ENCODE results near the gene QDPR. TPM values are rescaled to one million over a fixed set of nuclear protein-coding genes. Genes with fewer than 3 reads are reported as not detected.

Gene QDPR
- total and polyA plus RNA-seq, 12 donors, result 23.3 to 86.2 (median 45.8) TPM

DNA sequence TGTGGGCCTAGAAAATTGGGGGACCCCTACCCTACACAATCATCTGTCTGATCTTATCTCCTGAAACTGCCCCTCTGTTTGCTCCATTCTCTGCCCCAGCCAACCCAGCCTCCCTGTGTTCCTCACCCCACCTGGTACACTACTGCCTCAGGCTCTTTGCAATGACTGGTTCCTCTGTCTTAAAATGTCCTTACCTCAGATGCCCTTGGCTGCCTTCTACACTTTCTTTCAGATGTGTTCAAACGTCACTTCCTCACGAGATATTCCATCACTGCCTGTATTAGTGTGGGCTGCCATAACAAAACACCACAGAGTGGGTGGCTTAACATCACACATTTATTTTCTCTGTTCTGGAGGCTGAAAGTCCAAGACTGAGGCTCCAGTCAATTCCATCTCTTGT, 29.2 kb downstream of the QDPR start:
- H3K9me3 ChIP-seq (replicated peaks in 1 of 3), result no peaks in the 10 kb centered on the region
- H3K36me3 ChIP-seq (replicated peaks in 1 of 2), result peaks cover 0 to 14% of the 10 kb centered on the region in 2 donors
- DNase-seq, result peak in 1 of 7 donors; percentile 35
- intact Hi-C loops (cut with DNase I), result no loop called here
- H3K27ac ChIP-seq, result no peak overlapping the region
- no peaks in the 10 kb centered on the region for H3K27me3 ChIP-seq
- no peak overlapping the region for H3K4me3 ChIP-seq
- H3K4me1 ChIP-seq (replicated peaks in 1 of 2), result no peaks in the 10 kb centered on the region
- TF ChIP-seq, protein P1, sequence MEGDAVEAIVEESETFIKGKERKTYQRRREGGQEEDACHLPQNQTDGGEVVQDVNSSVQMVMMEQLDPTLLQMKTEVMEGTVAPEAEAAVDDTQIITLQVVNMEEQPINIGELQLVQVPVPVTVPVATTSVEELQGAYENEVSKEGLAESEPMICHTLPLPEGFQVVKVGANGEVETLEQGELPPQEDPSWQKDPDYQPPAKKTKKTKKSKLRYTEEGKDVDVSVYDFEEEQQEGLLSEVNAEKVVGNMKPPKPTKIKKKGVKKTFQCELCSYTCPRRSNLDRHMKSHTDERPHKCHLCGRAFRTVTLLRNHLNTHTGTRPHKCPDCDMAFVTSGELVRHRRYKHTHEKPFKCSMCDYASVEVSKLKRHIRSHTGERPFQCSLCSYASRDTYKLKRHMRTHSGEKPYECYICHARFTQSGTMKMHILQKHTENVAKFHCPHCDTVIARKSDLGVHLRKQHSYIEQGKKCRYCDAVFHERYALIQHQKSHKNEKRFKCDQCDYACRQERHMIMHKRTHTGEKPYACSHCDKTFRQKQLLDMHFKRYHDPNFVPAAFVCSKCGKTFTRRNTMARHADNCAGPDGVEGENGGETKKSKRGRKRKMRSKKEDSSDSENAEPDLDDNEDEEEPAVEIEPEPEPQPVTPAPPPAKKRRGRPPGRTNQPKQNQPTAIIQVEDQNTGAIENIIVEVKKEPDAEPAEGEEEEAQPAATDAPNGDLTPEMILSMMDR (IDR thresholded peaks at IDR 0.05), result no peak
- TF ChIP-seq POLR2A (IDR thresholded peaks at IDR 0.05), result no peak
- WGBS, 4 donors, result 75 to 93% (median 87%) methylated on average over 2 of the region's 2 CpGs

DNA sequence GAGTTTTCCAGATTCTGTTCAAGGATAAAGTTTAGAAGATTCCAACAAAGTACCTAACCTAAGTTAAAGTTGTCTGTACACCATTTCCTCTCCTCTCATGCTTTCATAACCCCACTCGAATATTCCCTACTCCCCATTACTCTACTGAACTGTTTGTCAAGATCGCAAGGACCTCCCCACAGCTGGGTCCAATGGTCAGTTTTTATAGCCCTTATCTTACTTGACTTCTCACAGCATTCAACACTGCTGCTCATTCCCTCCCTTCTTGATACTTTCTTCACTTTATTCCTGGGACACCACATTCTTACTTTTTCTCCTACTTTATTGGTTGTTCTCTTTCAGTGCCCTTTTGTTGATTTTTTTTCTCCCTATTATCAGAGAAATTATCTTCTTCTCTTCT, 30.9 kb downstream of the QDPR start:
- Histone ChIP-seq H3K4me3 (no peak overlapping the region), H3K4me1 (replicated peaks in 1 of 2) (no peaks in the 10 kb centered on the region), H3K36me3 (replicated peaks in 1 of 2) (no peaks in the 10 kb centered on the region), H3K27ac (no peak overlapping the region), H3K27me3 (no peaks in the 10 kb centered on the region), H3K9me3 (replicated peaks in 1 of 3) (no peaks in the 10 kb centered on the region)
- TF ChIP-seq, protein P1 (IDR thresholded peaks at IDR 0.05), result no peak
- no peak for TF ChIP-seq POLR2A (IDR thresholded peaks at IDR 0.05)
- intact Hi-C loops (cut with DNase I), result no loop called here
- WGBS, 4 donors, result 89 to 95% (median 94%) methylated on average over 2 of the region's 2 CpGs
- DNase-seq, result no peak

DNA sequence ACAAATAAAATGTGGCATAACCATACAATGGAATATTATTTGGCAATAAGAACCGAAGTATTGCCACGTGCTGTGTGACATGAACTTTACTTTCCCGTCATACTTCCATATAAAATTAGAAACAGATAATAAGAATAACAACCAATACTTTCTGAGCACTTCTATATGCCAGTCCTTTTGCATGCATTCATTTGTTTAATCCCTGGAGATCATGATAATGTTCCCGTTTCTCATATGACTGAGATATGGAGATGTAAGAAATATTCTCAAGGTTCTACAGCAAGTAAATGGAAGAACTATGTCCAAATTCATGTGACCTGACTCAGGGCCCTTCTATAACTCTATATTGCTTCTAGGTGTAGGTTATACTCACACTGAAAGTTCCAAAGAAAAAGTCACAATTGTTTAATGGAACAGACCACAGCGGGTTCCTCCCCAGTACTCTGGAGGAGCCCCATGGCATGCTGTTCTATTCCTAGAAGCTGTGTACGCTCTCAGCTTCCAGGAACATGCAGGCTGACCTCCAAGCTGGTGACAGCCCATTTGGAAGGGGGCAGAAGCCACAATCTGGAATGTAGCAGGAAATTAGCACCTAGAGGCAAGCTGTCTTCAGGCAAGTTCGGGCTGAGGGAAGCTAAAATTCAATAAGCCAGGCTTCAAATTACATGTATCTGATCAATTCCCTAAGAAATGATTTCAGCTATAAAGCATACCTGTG, 31.5 kb downstream of the QDPR start:
- TF ChIP-seq, protein P1 (IDR thresholded peaks at IDR 0.05), result no peak
- TF ChIP-seq POLR2A (IDR thresholded peaks at IDR 0.05), result no peak
- H3K4me1 ChIP-seq (replicated peaks in 1 of 2), result no peaks in the 10 kb centered on the region
- H3K4me3 ChIP-seq, result no peak overlapping the region
- no peak for DNase-seq
- no peaks in the 10 kb centered on the region for H3K27me3 ChIP-seq
- no peaks in the 10 kb centered on the region for H3K9me3 ChIP-seq (replicated peaks in 1 of 3)
- WGBS, 4 donors, result 76 to 91% (median 83%) methylated on average over 7 of the region's 7 CpGs
- no peak overlapping the region for H3K27ac ChIP-seq
- intact Hi-C loops (cut with DNase I), result no loop called here
- no peaks in the 10 kb centered on the region for H3K36me3 ChIP-seq (replicated peaks in 1 of 2)

DNA sequence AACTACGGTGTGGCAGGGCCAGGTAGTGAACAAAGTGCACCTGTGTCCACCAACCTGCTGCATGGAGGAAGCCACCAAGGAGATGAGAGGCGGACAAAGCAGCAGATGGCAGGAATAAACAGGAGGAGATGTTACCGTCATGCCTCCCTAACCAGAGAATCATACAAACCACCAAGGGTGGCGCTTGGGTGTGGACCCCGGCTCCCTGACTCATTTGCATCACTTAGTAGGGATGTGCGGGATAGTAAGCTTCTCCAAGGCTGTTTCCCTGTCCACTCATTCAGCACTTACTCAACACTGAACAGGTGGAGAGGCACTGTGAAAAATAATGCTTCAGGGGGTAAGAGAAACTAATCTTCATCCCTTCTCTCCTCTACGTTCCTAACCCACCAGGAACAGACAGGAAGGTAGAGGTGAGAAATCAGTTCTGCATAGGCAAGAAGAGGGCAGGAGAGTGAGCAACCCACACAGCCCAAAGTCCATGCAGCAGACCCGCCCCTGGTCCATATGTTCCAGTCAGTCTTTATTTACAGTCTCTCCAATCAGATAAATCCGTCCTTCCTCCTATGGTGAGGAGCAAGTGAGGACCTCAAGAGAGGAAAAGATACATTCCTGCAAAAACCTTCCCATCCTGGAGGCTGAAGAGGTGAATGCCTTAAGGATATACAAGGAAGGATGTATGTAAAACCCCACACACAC, 34.0 kb downstream of the QDPR start:
- TF ChIP-seq, protein P1 (IDR thresholded peaks at IDR 0.05), result no peak
- no peak for TF ChIP-seq POLR2A (IDR thresholded peaks at IDR 0.05)
- 89 to 91% (median 90%) methylated on average over 9 of the region's 9 CpGs for WGBS, 4 donors
- no peak overlapping the region for H3K27ac ChIP-seq
- H3K27me3 ChIP-seq, result no peaks in the 10 kb centered on the region
- no peak overlapping the region for H3K4me3 ChIP-seq
- intact Hi-C loops (cut with DNase I), result no loop called here
- H3K36me3 ChIP-seq (replicated peaks in 1 of 2), result no peaks in the 10 kb centered on the region
- no peaks in the 10 kb centered on the region for H3K9me3 ChIP-seq (replicated peaks in 1 of 3)
- no peak for DNase-seq
- no peaks in the 10 kb centered on the region for H3K4me1 ChIP-seq (replicated peaks in 1 of 2)

All from adrenal gland (tissue), 12 donors.